T-helper 9 cell (primary cell): Measurements from ENCODE around the gene SH3RF3.
"Not testable (repeated sequence)": the region's sequence is repeated elsewhere in the genome, so short reads cannot be mapped to it uniquely, and the experiment has no call there.

ENCODE experiments used
- DNase-seq: peaks from one replicate; pipeline ENCODE4 v3.0.0-alpha.2; 2020

SH3RF3 gene

GRCh38 chr2:109532728-109533076, 403.7 kb downstream of the SH3RF3 start:
- no peak for DNase-seq

DNA sequence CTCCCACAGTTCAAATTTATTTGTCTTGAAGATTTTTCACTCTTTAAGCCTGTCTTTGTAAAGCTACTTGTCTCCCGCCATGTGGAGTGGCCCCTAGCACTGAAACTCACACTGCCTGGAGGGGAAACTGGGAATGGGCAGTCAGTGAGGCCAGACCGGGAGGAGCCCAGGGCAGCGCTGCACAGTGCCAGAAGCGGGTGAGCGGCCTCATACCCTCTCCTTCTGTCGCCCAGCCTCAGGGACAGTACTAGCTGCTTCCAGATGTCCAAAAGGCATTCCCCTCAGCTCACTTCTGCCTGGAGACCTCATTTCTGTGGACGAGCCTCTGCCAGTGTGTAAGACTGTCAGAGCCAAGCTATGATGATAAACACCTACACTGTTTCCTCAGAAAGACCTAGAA, 404.8 kb downstream of the SH3RF3 start:
- DNase-seq = no peak

- no peak for DNase-seq
Measured at GRCh38 chr2:109535217-109535946, 406.4 kb downstream of the SH3RF3 start.

DNA sequence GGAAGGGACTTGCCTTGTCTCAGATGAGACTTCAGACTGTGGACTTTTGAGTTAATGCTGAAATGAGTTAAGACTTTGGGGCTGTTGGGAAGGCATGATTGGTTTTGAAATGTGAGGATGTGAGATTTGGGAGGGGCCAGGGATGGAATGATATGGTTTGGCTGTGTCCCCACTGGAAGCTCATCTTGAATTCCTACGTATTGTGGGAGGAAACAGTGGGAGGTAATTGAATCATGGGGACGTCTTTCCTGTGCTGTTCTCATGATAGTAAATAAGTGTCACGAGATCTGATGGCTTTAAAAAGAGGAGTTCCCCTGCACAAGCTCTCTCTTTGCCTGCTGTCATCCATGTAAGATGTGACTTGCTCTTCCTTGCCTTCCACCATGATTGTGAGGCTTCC, 407.6 kb downstream of the SH3RF3 start:
- DNase-seq = not testable (repeated sequence)

- DNase-seq = no peak
Measured at GRCh38 chr2:109537565-109538222, 408.7 kb downstream of the SH3RF3 start.

- DNase-seq = no peak
Measured at GRCh38 chr2:109538546-109538945, 409.5 kb downstream of the SH3RF3 start.

DNA sequence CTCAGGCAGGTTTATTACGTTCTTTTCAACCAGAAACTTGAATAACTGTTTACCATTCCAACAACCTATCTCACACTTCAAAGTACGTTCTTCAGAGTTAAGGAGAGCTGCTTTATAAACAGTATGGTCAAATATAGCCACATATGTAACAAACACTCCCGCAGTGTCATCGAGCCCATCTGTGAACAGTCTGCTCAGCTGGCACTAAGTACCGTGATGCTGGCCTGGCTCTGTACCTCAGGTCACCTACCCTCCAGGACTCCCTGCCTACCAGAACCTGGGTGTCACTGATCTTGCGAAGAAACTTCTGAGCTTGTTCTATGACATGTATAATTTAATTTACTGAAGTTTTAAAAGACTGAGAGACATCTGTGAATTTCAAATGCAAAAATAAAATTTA, 413.4 kb downstream of the SH3RF3 start:
- DNase-seq = no peak

GRCh38 chr2:109545828-109546713, 417.1 kb downstream of the SH3RF3 start:
- peak; percentile 28 for DNase-seq

GRCh38 chr2:109547280-109547679, 418.3 kb downstream of the SH3RF3 start:
- DNase-seq = no peak

DNA sequence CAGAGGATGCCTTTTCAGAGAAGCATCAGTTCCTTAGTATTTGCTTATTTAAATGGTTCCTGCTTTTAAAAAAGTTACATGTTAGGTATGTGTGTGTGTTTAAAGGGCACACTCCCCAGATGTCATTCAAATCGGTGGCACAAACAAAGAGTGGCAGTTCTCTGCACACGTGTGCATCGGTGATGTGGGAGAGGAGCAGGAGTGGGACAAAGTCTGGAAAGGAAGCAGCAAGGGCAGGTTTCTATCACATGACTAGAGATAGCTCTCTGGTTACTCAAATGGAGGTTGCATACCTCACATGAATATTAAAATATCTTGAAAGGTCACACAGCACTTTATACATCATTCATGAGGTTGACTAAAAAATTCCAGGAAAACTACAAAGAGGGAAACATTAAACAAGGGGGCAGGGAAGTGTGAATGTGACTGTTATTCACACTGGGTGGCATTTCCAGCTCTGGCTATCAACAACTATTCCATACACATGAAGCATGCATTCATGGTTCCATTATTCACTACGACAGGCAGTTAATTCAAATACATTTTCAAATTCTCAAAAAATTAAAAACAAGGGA, 420.1 kb downstream of the SH3RF3 start:
- DNase-seq = no peak
